ENCODE measurements around the gene RAD50.

Gene RAD50

GRCh38 chr5:132662925-132663770 lies 106.4 kb downstream of the RAD50 start:
- DNase-seq: no peak

GRCh38 chr5:132663771-132664695 lies 107.3 kb downstream of the RAD50 start:
- DNase-seq: no peak

DNA sequence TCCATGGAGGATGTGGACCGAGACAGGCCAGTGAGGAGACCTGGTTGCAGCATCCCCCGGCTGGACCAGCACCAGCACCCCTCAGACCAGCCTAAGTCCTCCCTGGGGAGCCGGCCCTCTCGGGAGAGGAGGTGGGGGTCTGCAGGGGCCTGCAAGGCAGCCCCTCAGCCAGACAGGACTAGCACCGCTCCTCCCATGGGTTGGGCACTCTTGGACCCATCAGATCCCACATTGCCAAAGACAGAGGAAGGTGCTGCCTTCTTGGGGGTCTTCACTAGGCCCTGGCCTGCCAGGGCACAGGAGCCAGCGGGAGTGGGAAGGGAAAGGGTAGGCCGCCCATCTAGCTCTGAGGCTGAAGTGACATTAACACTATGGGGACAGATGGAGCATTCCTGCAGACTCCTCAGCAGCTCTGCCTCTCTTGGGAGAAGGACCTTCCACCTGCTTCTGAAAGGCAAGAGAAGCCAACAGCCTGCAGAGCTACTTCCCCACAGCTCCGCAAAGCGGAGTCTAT lies 108.0 kb downstream of the RAD50 start:
- no peak for DNase-seq

DNA sequence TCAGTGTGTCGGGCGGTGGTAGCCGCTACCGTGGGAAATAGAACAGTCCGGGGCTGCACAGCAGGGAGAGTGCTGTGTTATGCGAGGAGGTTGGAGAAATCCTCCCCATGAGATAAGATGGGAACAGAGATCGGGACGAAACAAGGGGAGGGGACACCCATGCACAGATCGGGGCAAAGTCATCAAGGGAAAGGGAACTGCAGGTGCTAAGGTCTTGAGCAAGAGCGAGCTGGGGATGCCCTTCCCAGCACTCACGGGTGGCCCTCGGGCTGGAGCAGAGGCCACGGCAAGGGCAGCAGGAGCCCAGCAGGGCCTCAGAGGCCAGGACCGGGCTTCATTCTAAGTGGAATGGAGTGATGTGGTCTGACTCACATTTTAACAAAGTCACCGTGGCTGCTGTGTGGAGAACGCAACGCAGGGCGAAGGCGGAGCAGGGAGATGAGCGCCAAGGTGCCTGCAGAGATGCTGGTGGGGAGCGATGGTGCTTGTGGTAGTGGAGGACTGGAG lies 108.8 kb downstream of the RAD50 start:
- DNase-seq: no peak

GRCh38 chr5:132666310-132667123 lies 109.7 kb downstream of the RAD50 start:
- no peak for DNase-seq

DNA sequence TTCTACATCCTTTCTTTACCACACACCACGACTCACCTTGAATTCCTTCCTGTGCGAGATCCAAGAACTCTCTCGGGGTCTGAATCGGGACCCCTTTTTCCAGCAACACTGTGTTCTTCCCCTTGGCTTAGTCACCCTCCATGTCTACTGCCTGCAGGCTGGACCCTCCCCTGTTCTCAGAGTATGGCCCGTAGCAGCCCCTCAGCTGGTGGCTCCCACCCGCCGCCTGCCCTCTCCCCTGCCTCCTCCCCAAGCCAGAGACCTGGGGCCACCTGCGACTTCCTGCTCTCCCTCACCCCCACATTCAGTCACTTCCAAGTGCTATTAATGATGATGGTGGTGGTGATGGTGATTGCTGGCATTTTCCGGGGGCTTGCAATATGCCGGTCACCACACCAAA lies 110.5 kb downstream of the RAD50 start:
- DNase-seq: no peak

DNA sequence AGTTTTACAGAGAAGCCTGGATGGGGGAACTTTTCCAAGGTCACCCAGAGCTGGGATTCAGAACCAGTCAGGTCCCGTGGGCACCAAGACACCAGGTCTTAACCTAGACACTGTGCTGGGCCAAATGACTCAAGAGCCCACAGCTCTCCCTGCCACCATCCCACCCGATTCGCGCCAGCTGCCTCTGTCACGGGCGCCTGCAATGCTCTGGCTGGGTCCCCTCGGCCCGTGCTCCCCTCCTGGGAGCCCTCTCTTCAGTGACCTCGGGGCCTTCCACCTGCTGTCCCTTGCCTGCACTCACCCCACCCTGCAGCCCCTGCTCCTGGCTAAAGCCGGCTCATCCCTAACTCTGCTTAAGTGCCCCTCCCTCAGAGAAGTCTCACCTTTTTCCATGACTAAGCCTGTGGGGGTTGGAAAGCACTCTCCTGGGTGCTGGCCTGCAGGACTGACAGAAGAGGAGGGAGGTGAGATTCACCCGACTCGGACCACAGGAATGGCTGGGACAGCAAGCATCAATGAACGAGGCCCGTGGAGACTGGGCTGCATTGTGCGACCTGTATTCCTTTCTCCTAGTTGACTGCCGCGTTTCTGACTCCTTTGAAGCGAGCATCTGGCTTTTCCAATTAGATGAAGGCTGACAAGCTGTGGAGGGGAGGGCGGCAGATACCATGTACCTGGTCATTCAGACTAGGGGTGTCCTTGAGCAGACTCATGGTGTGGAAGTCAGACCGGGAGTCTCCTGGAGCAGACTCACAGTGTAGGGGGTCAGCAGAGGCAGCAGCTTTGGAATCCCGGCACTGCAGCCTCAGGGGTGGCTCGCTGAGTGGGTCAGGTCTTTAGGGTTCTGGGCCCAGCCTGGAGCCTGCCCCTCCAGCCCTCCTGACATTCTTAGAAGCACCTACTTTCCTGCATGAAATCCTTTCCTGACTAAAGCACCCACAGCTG lies 111.3 kb downstream of the RAD50 start:
- DNase-seq: no peak

- DNase-seq: no peak
These were observed 112.1 kb downstream of the RAD50 start for GRCh38 chr5:132668706-132669454.

- DNase-seq: no peak
These were observed 112.7 kb downstream of the RAD50 start for GRCh38 chr5:132669455-132669820.

- no peak for DNase-seq
These were observed 113.4 kb downstream of the RAD50 start for GRCh38 chr5:132669966-132670882.

- DNase-seq: no peak
These were observed 114.2 kb downstream of the RAD50 start for GRCh38 chr5:132671000-132671399.

GRCh38 chr5:132673488-132673887 lies 116.7 kb downstream of the RAD50 start:
- no peak for DNase-seq

- DNase-seq: no peak
These were observed 117.3 kb downstream of the RAD50 start, which contains the start of gene IL4 for GRCh38 chr5:132673939-132674630. Gene IL4 (plus strand): TSS chr5:132673989. CDS start chr5:132674051, 62 bp downstream.

- no peak for DNase-seq
These were observed 118.1 kb downstream of the RAD50 start for GRCh38 chr5:132674671-132675506.

DNA sequence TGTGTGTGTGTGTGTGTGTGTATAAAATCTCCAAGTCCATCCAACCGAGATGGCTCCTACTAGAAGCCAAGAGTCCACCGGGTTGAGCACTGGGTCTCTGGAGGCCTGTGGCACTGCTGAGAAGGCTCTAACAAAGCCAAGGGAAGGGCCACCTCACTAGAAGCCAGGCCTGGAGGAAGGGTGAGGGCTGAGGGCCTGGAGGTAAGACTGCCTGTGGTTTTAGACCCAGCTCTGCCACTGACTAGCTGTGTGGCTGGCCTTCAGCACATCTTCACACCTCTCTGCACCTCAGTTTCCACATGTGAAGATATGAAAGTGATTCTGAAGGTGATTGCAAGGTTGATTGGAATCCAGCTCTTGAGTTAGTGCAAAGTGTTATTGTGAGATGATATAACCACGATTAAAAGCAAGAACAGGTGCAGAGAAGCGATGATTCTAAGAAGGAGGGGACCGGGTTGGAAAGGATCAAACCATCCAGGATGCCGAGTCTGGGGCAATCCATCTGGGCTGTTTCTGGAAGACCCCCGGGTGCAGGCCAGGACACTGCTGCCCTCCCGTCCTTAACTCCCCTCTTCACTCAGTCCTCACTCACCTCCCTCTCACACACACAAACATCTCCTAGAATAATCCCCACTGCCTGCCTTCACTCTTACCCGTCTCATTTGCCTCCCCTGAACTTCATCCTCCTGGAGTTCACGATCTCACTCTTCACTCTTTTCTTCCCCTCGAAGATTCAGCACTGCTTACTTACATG lies 119.3 kb downstream of the RAD50 start:
- no peak for DNase-seq

DNA sequence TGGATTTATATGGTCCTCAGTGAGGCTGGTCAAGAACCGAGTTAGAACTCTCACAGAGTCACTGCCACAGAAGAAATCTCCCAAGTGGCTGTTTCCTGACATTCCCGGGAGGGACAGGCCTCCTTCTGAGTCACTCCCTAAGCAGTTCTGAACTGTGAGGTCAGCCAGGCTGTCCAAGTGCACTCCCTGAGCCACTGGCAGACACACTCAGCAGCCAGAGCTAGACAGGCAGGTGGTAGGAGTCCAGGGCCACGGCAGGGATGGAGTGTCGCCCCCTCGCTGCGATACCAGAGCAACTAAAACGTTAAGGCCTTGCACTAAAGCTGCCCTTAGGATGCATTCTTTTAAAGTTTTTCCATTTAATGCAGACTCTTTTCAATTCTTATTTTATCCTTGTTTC lies 120.4 kb downstream of the RAD50 start:
- no peak for DNase-seq
